Measurements from ENCODE around the gene C1orf167. TPM values are rescaled to one million over a fixed set of nuclear protein-coding genes. Genes with fewer than 3 reads are reported as not detected.
A peak's percentile ranks its signal among the peaks of the same experiment; 100 is the strongest.

C1orf167 gene
- total and polyA plus RNA-seq, 10 of the 15 experiments (the other 5 are each of a cell fraction or from before 2014, with no cell fraction given): 0.17 to 0.31 TPM; not detected in 8

DNA sequence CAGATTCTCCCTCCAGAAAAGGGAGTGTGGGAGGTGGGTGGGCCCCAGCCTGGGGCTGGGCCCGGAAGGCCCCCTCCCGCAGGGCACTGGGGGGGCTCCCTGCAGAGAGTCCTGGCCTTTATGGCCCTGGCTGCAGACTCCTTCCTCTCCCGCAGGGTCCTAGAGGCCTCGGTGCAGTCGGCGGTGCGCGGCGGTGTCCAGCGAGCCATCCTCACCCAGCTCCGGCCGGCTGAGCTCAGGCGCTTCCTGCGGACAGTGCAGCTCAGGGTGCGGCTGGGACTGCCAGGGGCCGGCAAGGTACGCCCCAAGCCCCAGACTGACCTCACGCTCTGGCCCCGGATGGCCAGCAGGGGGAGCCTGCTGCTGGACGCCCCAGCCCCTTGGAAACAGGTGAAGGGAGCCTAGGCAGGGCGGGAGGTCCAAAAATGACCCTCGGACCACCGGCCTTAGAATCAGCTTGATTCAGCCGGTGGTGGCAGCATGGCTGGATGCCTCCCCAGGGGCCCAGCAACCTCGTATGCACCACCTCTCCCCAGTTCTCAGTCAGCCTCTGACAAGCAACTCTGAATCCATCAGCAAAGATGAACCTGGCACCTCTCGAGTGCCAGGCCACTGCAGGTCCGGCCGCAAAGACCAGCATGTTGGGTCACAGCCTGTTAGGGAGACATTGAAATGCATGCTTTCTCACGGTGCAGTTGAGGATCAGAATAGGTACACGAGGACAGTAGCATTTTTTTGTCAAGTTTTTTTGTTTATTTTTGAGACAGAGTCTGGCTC is 23.2 kb downstream of the C1orf167 start (continued):
- TF ChIP-seq EZH2 (IDR thresholded peaks at IDR 0.05; ENCODE audit: borderline replicate concordance, control insufficient read depth, low read depth, low read length) (no peak), E2F8 (IDR thresholded peaks at IDR 0.05; ENCODE audit: low read depth, partially characterized antibody) (no peak), MYB (IDR thresholded peaks at IDR 0.05; ENCODE audit: borderline replicate concordance, low read depth, low read length) (no peak), CHD4 (IDR thresholded peaks at IDR 0.05) (no peak), NR2F1 (conservative IDR thresholded peaks at IDR 0.05) (peak; percentile 55; the same call in 1 of the 2 replicates), SMC3 (IDR thresholded peaks at IDR 0.05; ENCODE audit: borderline replicate concordance, low read length) (peak; percentile 56; the same call in 1 of the 2 replicates), CTCF (IDR thresholded peaks at IDR 0.05 in 2 of 3, conservative IDR thresholded peaks at IDR 0.05 in 1 of 3; ENCODE audit: control insufficient read depth in 2 of 3, extremely low read depth in 1 of 3, insufficient read depth in 1 of 3, low read depth in 3 of 3, low read length in 3 of 3) (peak; percentile 79 to 96 (median 81)), TAF1 (IDR thresholded peaks at IDR 0.05; ENCODE audit: borderline replicate concordance, low read depth, low read length) (no peak)
